Measurements from ENCODE around the gene SCYGR5. TPM values are rescaled to one million over a fixed set of nuclear protein-coding genes. Genes with fewer than 3 reads are reported as not detected.
A peak's percentile ranks its signal among the peaks of the same experiment; 100 is the strongest.

SCYGR5 gene
- total and polyA plus RNA-seq, 2 experiments from 2014 or later: not detected

- Histone ChIP-seq H4K20me1 (replicated peaks; ENCODE audit: insufficient read depth) (no peaks in the 10 kb centered on the region), H3K27me3 (ENCODE audit: insufficient read depth) (no peaks in the 10 kb centered on the region), H3K79me2 (replicated peaks; ENCODE audit: insufficient read depth) (no peaks in the 10 kb centered on the region), H3K36me3 (ENCODE audit: insufficient read depth) (no peaks in the 10 kb centered on the region), H2AFZ (no peak overlapping the region), H3K27ac (ENCODE audit: low read depth) (no peak overlapping the region), H3K4me3 (no peak overlapping the region), H3K4me2 (no peak overlapping the region), H3F3A (replicated peaks; ENCODE audit: low read depth) (no peaks in the 10 kb centered on the region), H3K9me2 (ENCODE audit: insufficient read depth) (peaks cover 3% of the 10 kb centered on the region; the same call in 1 of the 2 replicates), H3K4me1 (ENCODE audit: insufficient read depth) (peaks cover 6% of the 10 kb centered on the region; the same call in 1 of the 2 replicates)
- no peaks in the 10 kb centered on the region for H3K9me3 Mint-ChIP-seq
- TF ChIP-seq, protein P1, sequence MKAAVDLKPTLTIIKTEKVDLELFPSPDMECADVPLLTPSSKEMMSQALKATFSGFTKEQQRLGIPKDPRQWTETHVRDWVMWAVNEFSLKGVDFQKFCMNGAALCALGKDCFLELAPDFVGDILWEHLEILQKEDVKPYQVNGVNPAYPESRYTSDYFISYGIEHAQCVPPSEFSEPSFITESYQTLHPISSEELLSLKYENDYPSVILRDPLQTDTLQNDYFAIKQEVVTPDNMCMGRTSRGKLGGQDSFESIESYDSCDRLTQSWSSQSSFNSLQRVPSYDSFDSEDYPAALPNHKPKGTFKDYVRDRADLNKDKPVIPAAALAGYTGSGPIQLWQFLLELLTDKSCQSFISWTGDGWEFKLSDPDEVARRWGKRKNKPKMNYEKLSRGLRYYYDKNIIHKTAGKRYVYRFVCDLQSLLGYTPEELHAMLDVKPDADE (IDR thresholded peaks at IDR 0.05): no peak
- TF ChIP-seq NANOG (IDR thresholded peaks at IDR 0.05; ENCODE audit: borderline replicate concordance) (no peak), CREB1 (CRISPR knock-in tag; IDR thresholded peaks at IDR 0.05; ENCODE audit: low read depth) (no peak), ZNF114 (CRISPR knock-in tag; IDR thresholded peaks at IDR 0.05) (no peak), STAT1 (IDR thresholded peaks at IDR 0.05; ENCODE audit: unreplicated experiment) (no peak), ZNF331 (CRISPR knock-in tag; IDR thresholded peaks at IDR 0.05; ENCODE audit: low read depth) (no peak), JUNB (IDR thresholded peaks at IDR 0.05; ENCODE audit: unreplicated experiment) (no peak), POLR2AphosphoS5 (IDR thresholded peaks at IDR 0.05; ENCODE audit: low read depth) (no peak), EZH2phosphoT487 (IDR thresholded peaks at IDR 0.05; ENCODE audit: unreplicated experiment) (no peak), EZH2 (IDR thresholded peaks at IDR 0.05; ENCODE audit: low read depth, unreplicated experiment) (no peak)
- TF ChIP-seq, protein P2, sequence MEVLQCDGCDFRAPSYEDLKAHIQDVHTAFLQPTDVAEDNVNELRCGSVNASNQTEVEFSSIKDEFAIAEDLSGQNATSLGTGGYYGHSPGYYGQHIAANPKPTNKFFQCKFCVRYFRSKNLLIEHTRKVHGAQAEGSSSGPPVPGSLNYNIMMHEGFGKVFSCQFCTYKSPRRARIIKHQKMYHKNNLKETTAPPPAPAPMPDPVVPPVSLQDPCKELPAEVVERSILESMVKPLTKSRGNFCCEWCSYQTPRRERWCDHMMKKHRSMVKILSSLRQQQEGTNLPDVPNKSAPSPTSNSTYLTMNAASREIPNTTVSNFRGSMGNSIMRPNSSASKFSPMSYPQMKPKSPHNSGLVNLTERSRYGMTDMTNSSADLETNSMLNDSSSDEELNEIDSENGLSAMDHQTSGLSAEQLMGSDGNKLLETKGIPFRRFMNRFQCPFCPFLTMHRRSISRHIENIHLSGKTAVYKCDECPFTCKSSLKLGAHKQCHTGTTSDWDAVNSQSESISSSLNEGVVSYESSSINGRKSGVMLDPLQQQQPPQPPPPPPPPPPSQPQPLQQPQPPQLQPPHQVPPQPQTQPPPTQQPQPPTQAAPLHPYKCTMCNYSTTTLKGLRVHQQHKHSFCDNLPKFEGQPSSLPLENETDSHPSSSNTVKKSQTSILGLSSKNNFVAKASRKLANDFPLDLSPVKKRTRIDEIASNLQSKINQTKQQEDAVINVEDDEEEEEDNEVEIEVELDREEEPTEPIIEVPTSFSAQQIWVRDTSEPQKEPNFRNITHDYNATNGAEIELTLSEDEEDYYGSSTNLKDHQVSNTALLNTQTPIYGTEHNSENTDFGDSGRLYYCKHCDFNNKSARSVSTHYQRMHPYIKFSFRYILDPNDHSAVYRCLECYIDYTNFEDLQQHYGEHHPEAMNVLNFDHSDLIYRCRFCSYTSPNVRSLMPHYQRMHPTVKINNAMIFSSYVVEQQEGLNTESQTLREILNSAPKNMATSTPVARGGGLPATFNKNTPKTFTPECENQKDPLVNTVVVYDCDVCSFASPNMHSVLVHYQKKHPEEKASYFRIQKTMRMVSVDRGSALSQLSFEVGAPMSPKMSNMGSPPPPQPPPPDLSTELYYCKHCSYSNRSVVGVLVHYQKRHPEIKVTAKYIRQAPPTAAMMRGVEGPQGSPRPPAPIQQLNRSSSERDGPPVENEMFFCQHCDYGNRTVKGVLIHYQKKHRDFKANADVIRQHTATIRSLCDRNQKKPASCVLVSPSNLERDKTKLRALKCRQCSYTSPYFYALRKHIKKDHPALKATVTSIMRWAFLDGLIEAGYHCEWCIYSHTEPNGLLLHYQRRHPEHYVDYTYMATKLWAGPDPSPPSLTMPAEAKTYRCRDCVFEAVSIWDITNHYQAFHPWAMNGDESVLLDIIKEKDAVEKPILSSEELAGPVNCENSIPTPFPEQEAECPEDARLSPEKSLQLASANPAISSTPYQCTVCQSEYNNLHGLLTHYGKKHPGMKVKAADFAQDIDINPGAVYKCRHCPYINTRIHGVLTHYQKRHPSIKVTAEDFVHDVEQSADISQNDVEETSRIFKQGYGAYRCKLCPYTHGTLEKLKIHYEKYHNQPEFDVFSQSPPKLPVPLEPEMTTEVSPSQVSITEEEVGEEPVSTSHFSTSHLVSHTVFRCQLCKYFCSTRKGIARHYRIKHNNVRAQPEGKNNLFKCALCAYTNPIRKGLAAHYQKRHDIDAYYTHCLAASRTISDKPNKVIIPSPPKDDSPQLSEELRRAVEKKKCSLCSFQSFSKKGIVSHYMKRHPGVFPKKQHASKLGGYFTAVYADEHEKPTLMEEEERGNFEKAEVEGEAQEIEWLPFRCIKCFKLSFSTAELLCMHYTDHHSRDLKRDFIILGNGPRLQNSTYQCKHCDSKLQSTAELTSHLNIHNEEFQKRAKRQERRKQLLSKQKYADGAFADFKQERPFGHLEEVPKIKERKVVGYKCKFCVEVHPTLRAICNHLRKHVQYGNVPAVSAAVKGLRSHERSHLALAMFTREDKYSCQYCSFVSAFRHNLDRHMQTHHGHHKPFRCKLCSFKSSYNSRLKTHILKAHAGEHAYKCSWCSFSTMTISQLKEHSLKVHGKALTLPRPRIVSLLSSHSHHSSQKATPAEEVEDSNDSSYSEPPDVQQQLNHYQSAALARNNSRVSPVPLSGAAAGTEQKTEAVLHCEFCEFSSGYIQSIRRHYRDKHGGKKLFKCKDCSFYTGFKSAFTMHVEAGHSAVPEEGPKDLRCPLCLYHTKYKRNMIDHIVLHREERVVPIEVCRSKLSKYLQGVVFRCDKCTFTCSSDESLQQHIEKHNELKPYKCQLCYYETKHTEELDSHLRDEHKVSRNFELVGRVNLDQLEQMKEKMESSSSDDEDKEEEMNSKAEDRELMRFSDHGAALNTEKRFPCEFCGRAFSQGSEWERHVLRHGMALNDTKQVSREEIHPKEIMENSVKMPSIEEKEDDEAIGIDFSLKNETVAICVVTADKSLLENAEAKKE (CRISPR knock-in tag; IDR thresholded peaks at IDR 0.05): no peak
- TF ChIP-seq, protein P3, sequence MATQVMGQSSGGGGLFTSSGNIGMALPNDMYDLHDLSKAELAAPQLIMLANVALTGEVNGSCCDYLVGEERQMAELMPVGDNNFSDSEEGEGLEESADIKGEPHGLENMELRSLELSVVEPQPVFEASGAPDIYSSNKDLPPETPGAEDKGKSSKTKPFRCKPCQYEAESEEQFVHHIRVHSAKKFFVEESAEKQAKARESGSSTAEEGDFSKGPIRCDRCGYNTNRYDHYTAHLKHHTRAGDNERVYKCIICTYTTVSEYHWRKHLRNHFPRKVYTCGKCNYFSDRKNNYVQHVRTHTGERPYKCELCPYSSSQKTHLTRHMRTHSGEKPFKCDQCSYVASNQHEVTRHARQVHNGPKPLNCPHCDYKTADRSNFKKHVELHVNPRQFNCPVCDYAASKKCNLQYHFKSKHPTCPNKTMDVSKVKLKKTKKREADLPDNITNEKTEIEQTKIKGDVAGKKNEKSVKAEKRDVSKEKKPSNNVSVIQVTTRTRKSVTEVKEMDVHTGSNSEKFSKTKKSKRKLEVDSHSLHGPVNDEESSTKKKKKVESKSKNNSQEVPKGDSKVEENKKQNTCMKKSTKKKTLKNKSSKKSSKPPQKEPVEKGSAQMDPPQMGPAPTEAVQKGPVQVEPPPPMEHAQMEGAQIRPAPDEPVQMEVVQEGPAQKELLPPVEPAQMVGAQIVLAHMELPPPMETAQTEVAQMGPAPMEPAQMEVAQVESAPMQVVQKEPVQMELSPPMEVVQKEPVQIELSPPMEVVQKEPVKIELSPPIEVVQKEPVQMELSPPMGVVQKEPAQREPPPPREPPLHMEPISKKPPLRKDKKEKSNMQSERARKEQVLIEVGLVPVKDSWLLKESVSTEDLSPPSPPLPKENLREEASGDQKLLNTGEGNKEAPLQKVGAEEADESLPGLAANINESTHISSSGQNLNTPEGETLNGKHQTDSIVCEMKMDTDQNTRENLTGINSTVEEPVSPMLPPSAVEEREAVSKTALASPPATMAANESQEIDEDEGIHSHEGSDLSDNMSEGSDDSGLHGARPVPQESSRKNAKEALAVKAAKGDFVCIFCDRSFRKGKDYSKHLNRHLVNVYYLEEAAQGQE (IDR thresholded peaks at IDR 0.05; ENCODE audit: unreplicated experiment): no peak
- TF ChIP-seq, protein P4, sequence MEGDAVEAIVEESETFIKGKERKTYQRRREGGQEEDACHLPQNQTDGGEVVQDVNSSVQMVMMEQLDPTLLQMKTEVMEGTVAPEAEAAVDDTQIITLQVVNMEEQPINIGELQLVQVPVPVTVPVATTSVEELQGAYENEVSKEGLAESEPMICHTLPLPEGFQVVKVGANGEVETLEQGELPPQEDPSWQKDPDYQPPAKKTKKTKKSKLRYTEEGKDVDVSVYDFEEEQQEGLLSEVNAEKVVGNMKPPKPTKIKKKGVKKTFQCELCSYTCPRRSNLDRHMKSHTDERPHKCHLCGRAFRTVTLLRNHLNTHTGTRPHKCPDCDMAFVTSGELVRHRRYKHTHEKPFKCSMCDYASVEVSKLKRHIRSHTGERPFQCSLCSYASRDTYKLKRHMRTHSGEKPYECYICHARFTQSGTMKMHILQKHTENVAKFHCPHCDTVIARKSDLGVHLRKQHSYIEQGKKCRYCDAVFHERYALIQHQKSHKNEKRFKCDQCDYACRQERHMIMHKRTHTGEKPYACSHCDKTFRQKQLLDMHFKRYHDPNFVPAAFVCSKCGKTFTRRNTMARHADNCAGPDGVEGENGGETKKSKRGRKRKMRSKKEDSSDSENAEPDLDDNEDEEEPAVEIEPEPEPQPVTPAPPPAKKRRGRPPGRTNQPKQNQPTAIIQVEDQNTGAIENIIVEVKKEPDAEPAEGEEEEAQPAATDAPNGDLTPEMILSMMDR (conservative IDR thresholded peaks at IDR 0.05; ENCODE audit: low read depth in 2 of 2): no peak
- H3K27me3 Mint-ChIP-seq (ENCODE audit: insufficient read depth, low read depth, poor library complexity): peaks cover 2% of the 10 kb centered on the region
- H3K4me3 Mint-ChIP-seq: no peak overlapping the region
- peaks cover 18% of the 10 kb centered on the region; the same call in 2 of the 3 replicates for H3K36me3 Mint-ChIP-seq (ENCODE audit: low read depth)
- DNase-seq (ENCODE audit: low spot score) (peak; percentile 43), ATAC-seq (peak; percentile 32)
- H3K4me1 Mint-ChIP-seq: no peaks in the 10 kb centered on the region
- no peak overlapping the region for H3K27ac Mint-ChIP-seq
These were observed 36.7 kb downstream of the SCYGR5 start for GRCh38 chr2:227703280-227703732.
